ENCODE data around the gene LTC4S. TPM values are rescaled to one million over a fixed set of nuclear protein-coding genes. Genes with fewer than 3 reads are reported as not detected.

LTC4S gene
- total and polyA plus RNA-seq, 4 donors, result 1.3 to 3.3 (median 2.1) TPM

- TF ChIP-seq, protein P1, sequence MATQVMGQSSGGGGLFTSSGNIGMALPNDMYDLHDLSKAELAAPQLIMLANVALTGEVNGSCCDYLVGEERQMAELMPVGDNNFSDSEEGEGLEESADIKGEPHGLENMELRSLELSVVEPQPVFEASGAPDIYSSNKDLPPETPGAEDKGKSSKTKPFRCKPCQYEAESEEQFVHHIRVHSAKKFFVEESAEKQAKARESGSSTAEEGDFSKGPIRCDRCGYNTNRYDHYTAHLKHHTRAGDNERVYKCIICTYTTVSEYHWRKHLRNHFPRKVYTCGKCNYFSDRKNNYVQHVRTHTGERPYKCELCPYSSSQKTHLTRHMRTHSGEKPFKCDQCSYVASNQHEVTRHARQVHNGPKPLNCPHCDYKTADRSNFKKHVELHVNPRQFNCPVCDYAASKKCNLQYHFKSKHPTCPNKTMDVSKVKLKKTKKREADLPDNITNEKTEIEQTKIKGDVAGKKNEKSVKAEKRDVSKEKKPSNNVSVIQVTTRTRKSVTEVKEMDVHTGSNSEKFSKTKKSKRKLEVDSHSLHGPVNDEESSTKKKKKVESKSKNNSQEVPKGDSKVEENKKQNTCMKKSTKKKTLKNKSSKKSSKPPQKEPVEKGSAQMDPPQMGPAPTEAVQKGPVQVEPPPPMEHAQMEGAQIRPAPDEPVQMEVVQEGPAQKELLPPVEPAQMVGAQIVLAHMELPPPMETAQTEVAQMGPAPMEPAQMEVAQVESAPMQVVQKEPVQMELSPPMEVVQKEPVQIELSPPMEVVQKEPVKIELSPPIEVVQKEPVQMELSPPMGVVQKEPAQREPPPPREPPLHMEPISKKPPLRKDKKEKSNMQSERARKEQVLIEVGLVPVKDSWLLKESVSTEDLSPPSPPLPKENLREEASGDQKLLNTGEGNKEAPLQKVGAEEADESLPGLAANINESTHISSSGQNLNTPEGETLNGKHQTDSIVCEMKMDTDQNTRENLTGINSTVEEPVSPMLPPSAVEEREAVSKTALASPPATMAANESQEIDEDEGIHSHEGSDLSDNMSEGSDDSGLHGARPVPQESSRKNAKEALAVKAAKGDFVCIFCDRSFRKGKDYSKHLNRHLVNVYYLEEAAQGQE (IDR thresholded peaks at IDR 0.05), result peak; percentile 84
- peak; percentile 66 to 74 for TF ChIP-seq RXRA (IDR thresholded peaks at IDR 0.05)
- peak; percentile 16 for TF ChIP-seq CTCF (IDR thresholded peaks at IDR 0.05; ENCODE audit: low read depth, low read length, missing input control)
- TF ChIP-seq EGR1 (IDR thresholded peaks at IDR 0.05; ENCODE audit: low read depth in 2 of 2), result peak in 1 of 2 donors; percentile 41
- peak in 1 of 2 donors; percentile 25 for TF ChIP-seq JUND (IDR thresholded peaks at IDR 0.05)
These were observed 27.7 kb downstream of the LTC4S start (continued) for GRCh38 chr5:179821298-179822058.

- DNase-seq (ENCODE audit: low spot score), result no peak
- 20% methylated on average over 3 of the region's 3 CpGs for WGBS
- peaks cover 15 to 31% (median 27%) of the 10 kb centered on the region in 4 donors for H3K36me3 ChIP-seq (ENCODE audit: control insufficient read depth in 4 of 4, insufficient read depth in 3 of 4, low read depth in 1 of 4, low read length in 3 of 4)
- peak overlapping the region; percentile 94 to 99 for H3K27ac ChIP-seq (ENCODE audit: low read depth in 1 of 2, low read length in 2 of 2)
- H3K9me3 ChIP-seq (ENCODE audit: control insufficient read depth in 4 of 4, low read length in 3 of 4), result no peaks in the 10 kb centered on the region
- H3K27me3 ChIP-seq (ENCODE audit: control insufficient read depth in 4 of 4, insufficient read depth in 4 of 4, low read length in 3 of 4), result no peaks in the 10 kb centered on the region
- TF ChIP-seq MAX (IDR thresholded peaks at IDR 0.05) (no peak), CTCF (IDR thresholded peaks at IDR 0.05; ENCODE audit: low read depth, low read length, missing input control) (no peak), ATF3 (IDR thresholded peaks at IDR 0.05) (no peak), RXRA (IDR thresholded peaks at IDR 0.05) (no peak), ZBTB33 (IDR thresholded peaks at IDR 0.05) (no peak), HNF4G (IDR thresholded peaks at IDR 0.05) (no peak), FOXA1 (IDR thresholded peaks at IDR 0.05) (no peak), YY1 (IDR thresholded peaks at IDR 0.05) (no peak), RAD21 (IDR thresholded peaks at IDR 0.05) (no peak), GABPA (IDR thresholded peaks at IDR 0.05 in 1 of 2, conservative IDR thresholded peaks at IDR 0.05 in 1 of 2) (no peak), EGR1 (IDR thresholded peaks at IDR 0.05; ENCODE audit: low read depth in 2 of 2) (no peak), TAF1 (conservative IDR thresholded peaks at IDR 0.05) (no peak)
- H3K4me1 ChIP-seq (ENCODE audit: control insufficient read depth in 4 of 4, insufficient read depth in 4 of 4, low read length in 3 of 4), result peaks cover 30 to 76% (median 56%) of the 10 kb centered on the region in 4 donors
- peak overlapping the region; percentile 68 to 98 for H3K9ac ChIP-seq (ENCODE audit: low read depth in 1 of 2, low read length in 2 of 2)
- H3K4me3 ChIP-seq (ENCODE audit: low read depth in 1 of 3, low read length in 3 of 3), result peak overlapping the region; percentile 64 to 92 (median 80)
These were observed 28.3 kb downstream of the LTC4S start for GRCh38 chr5:179822059-179822432.
